Measurements from ENCODE around the gene FCN2.

DNA sequence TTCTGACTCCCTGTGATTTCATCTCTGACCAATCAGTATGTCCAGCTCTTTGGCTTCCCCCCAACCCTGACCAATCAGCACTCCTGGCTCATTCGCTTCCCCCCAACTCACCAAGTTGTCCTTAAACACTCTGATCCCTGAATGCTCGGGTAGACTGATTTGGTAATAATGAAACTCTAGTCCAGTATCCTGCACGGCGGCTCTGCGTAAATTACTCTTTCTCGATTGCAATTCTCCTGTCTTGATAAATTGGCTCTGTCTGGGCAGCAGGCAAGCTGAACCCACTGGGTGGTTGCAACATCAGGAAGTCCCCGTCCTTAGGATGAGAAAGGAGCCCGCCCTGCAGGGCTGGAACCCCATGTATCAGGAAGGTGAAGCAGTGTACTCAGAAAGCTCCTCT is 10.4 kb downstream of the FCN2 start:
- TF ChIP-seq CTCF (IDR thresholded peaks at IDR 0.05) = no peak
- TF ChIP-seq POLR2A (IDR thresholded peaks at IDR 0.05) = no peak
